ENCODE results near the gene ZNF318.

ZNF318 gene

GRCh38 chr6:43399932-43400487 lies 30.6 kb upstream of the ZNF318 start:
- Histone ChIP-seq H3K4me1 (ENCODE audit: control insufficient read depth in 1 of 2, insufficient read depth in 2 of 2, low read length in 2 of 2) (peaks cover 13 to 15% of the 10 kb centered on the region in 2 experiments), H2BK5ac (ENCODE audit: low read depth, low read length, poor library complexity) (no peak overlapping the region), H3K27me3 (ENCODE audit: insufficient read depth, low read length) (no peaks in the 10 kb centered on the region), H2BK12ac (ENCODE audit: low read length) (peak overlapping the region; percentile 13), H3K79me1 (ENCODE audit: low read length) (peaks cover 12% of the 10 kb centered on the region), H4K8ac (ENCODE audit: low read depth, low read length) (no peak overlapping the region), H3K18ac (ENCODE audit: low read length) (no peak overlapping the region), H2AK5ac (ENCODE audit: low read length) (no peak overlapping the region), H3K9me3 (ENCODE audit: insufficient read depth, low read depth, low read length) (no peaks in the 10 kb centered on the region), H2AFZ (ENCODE audit: insufficient read depth, low read length, poor library complexity) (no peak overlapping the region), H3K4ac (ENCODE audit: low read depth, low read length) (no peak overlapping the region), H4K12ac (ENCODE audit: low read depth, low read length) (no peak overlapping the region), H3K14ac (ENCODE audit: low read length) (no peak overlapping the region), H3K4me3 (ENCODE audit: low read depth, low read length) (no peak overlapping the region), H3K9ac (ENCODE audit: low read length) (no peak overlapping the region), H3K36me3 (ENCODE audit: control insufficient read depth in 1 of 2, insufficient read depth in 2 of 2, low read length in 2 of 2) (no peaks in the 10 kb centered on the region), H3K79me2 (ENCODE audit: control insufficient read depth, insufficient read depth, low read length, poor library complexity) (peaks cover 3% of the 10 kb centered on the region), H3K27ac (ENCODE audit: low read depth, low read length) (no peak overlapping the region), H3K4me2 (ENCODE audit: low read length) (no peak overlapping the region), H3K23ac (ENCODE audit: low read length) (no peak overlapping the region), H2BK120ac (ENCODE audit: insufficient read depth, low read length, poor library complexity) (no peak overlapping the region), H4K91ac (ENCODE audit: low read depth, low read length) (peak overlapping the region; percentile 37)
- no CpG with 5 or more reads among the region's 3 CpGs for WGBS (ENCODE audit: extremely low coverage, insufficient coverage, insufficient read length)
- no peak for DNase-seq

GRCh38 chr6:43396408-43397149 lies 27.1 kb upstream of the ZNF318 start:
- DNase-seq = peak; percentile 59 to 84
- H3K27me3 ChIP-seq (ENCODE audit: insufficient read depth, low read length) = no peaks in the 10 kb centered on the region
- H3K18ac ChIP-seq (ENCODE audit: low read length) = no peak overlapping the region
- H3K4me1 ChIP-seq (ENCODE audit: control insufficient read depth in 1 of 2, insufficient read depth in 2 of 2, low read length in 2 of 2) = peaks cover 22 to 30% of the 10 kb centered on the region in 2 experiments
- peaks cover 26% of the 10 kb centered on the region for H3K79me1 ChIP-seq (ENCODE audit: low read length)
- peaks cover 3% of the 10 kb centered on the region for H3K79me2 ChIP-seq (ENCODE audit: control insufficient read depth, insufficient read depth, low read length, poor library complexity)
- H3K14ac ChIP-seq (ENCODE audit: low read length) = no peak overlapping the region
- no peaks in the 10 kb centered on the region for H3K36me3 ChIP-seq (ENCODE audit: control insufficient read depth in 1 of 2, insufficient read depth in 2 of 2, low read length in 2 of 2)
- peak overlapping the region; percentile 46 for H3K4me2 ChIP-seq (ENCODE audit: low read length)
- no peak overlapping the region for H4K12ac ChIP-seq (ENCODE audit: low read depth, low read length)
- H3K23ac ChIP-seq (ENCODE audit: low read length) = no peak overlapping the region
- H2BK5ac ChIP-seq (ENCODE audit: low read depth, low read length, poor library complexity) = no peak overlapping the region
- H3K4me3 ChIP-seq (ENCODE audit: low read depth, low read length) = no peak overlapping the region
- H4K8ac ChIP-seq (ENCODE audit: low read depth, low read length) = no peak overlapping the region
- peak overlapping the region; percentile 81 for H3K27ac ChIP-seq (ENCODE audit: low read depth, low read length)
- H3K9ac ChIP-seq (ENCODE audit: low read length) = no peak overlapping the region
- no peak overlapping the region for H2AFZ ChIP-seq (ENCODE audit: insufficient read depth, low read length, poor library complexity)
- H3K9me3 ChIP-seq (ENCODE audit: insufficient read depth, low read depth, low read length) = no peaks in the 10 kb centered on the region
- no CpG with 5 or more reads among the region's 6 CpGs for WGBS (ENCODE audit: extremely low coverage, insufficient coverage, insufficient read length)
- no peak overlapping the region for H2BK12ac ChIP-seq (ENCODE audit: low read length)
- H4K91ac ChIP-seq (ENCODE audit: low read depth, low read length) = no peak overlapping the region
- no peak overlapping the region for H3K4ac ChIP-seq (ENCODE audit: low read depth, low read length)
- no peak overlapping the region for H2AK5ac ChIP-seq (ENCODE audit: low read length)
- H2BK120ac ChIP-seq (ENCODE audit: insufficient read depth, low read length, poor library complexity) = no peak overlapping the region

DNA sequence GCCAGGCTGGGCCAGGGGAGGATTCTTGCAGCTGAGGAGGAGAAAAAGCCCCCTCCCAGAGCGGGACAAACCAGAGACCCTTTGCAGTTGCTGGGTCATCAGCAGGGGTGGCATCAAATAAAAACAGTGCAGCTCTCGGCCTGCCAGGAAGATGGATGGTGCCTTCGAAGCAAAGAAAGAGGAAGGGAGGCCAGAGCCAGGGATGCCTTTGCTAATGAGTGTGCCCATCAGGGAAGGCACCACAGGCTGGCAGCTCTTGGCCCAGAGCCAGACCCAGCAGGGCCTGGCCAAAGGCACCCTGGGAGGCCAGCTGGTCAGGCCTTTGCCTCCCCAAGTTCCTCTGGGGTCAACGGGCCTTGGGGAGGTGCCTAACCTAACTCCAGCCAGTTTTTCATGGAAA lies 26.3 kb upstream of the ZNF318 start:
- no peak overlapping the region for H3K23ac ChIP-seq (ENCODE audit: low read length)
- no CpG with 5 or more reads among the region's 4 CpGs for WGBS (ENCODE audit: extremely low coverage, insufficient coverage, insufficient read length)
- peak overlapping the region; percentile 92 for H4K8ac ChIP-seq (ENCODE audit: low read depth, low read length)
- H3K18ac ChIP-seq (ENCODE audit: low read length) = peak overlapping the region; percentile 88
- peak overlapping the region; percentile 52 for H4K12ac ChIP-seq (ENCODE audit: low read depth, low read length)
- peak overlapping the region; percentile 91 for H2AK5ac ChIP-seq (ENCODE audit: low read length)
- no peak for DNase-seq
- H3K9ac ChIP-seq (ENCODE audit: low read length) = no peak overlapping the region
- no peak overlapping the region for H3K4me3 ChIP-seq (ENCODE audit: low read depth, low read length)
- H4K91ac ChIP-seq (ENCODE audit: low read depth, low read length) = peak overlapping the region; percentile 96
- H3K79me1 ChIP-seq (ENCODE audit: low read length) = peaks cover 33% of the 10 kb centered on the region
- peak overlapping the region; percentile 97 for H2BK5ac ChIP-seq (ENCODE audit: low read depth, low read length, poor library complexity)
- H3K4me2 ChIP-seq (ENCODE audit: low read length) = no peak overlapping the region
- H3K36me3 ChIP-seq (ENCODE audit: control insufficient read depth in 1 of 2, insufficient read depth in 2 of 2, low read length in 2 of 2) = no peaks in the 10 kb centered on the region
- H2AFZ ChIP-seq (ENCODE audit: insufficient read depth, low read length, poor library complexity) = peak overlapping the region; percentile 73
- peak overlapping the region; percentile 97 for H3K4ac ChIP-seq (ENCODE audit: low read depth, low read length)
- peak overlapping the region; percentile 90 for H3K14ac ChIP-seq (ENCODE audit: low read length)
- H3K4me1 ChIP-seq (ENCODE audit: control insufficient read depth in 1 of 2, insufficient read depth in 2 of 2, low read length in 2 of 2) = peaks cover 29 to 37% of the 10 kb centered on the region in 2 experiments
- H3K9me3 ChIP-seq (ENCODE audit: insufficient read depth, low read depth, low read length) = no peaks in the 10 kb centered on the region
- peak overlapping the region; percentile 93 for H2BK120ac ChIP-seq (ENCODE audit: insufficient read depth, low read length, poor library complexity)
- peak overlapping the region; percentile 81 for H3K27ac ChIP-seq (ENCODE audit: low read depth, low read length)
- H3K79me2 ChIP-seq (ENCODE audit: control insufficient read depth, insufficient read depth, low read length, poor library complexity) = peaks cover 3% of the 10 kb centered on the region
- H2BK12ac ChIP-seq (ENCODE audit: low read length) = peak overlapping the region; percentile 99
- no peaks in the 10 kb centered on the region for H3K27me3 ChIP-seq (ENCODE audit: insufficient read depth, low read length)

- peak overlapping the region; percentile 27 for H2BK120ac ChIP-seq (ENCODE audit: insufficient read depth, low read length, poor library complexity)
- no peak overlapping the region for H3K4me3 ChIP-seq (ENCODE audit: low read depth, low read length)
- H3K23ac ChIP-seq (ENCODE audit: low read length) = no peak overlapping the region
- H2AK5ac ChIP-seq (ENCODE audit: low read length) = no peak overlapping the region
- H4K12ac ChIP-seq (ENCODE audit: low read depth, low read length) = no peak overlapping the region
- no CpG with 5 or more reads among the region's 4 CpGs for WGBS (ENCODE audit: extremely low coverage, insufficient coverage, insufficient read length)
- H3K9ac ChIP-seq (ENCODE audit: low read length) = no peak overlapping the region
- peaks cover 29 to 40% of the 10 kb centered on the region in 2 experiments for H3K4me1 ChIP-seq (ENCODE audit: control insufficient read depth in 1 of 2, insufficient read depth in 2 of 2, low read length in 2 of 2)
- H4K8ac ChIP-seq (ENCODE audit: low read depth, low read length) = peak overlapping the region; percentile 45
- H3K4ac ChIP-seq (ENCODE audit: low read depth, low read length) = no peak overlapping the region
- H2AFZ ChIP-seq (ENCODE audit: insufficient read depth, low read length, poor library complexity) = no peak overlapping the region
- H2BK12ac ChIP-seq (ENCODE audit: low read length) = peak overlapping the region; percentile 68
- no peak overlapping the region for H3K18ac ChIP-seq (ENCODE audit: low read length)
- peak overlapping the region; percentile 96 for H4K91ac ChIP-seq (ENCODE audit: low read depth, low read length)
- no peak for DNase-seq
- no peak overlapping the region for H2BK5ac ChIP-seq (ENCODE audit: low read depth, low read length, poor library complexity)
- H3K9me3 ChIP-seq (ENCODE audit: insufficient read depth, low read depth, low read length) = no peaks in the 10 kb centered on the region
- H3K27me3 ChIP-seq (ENCODE audit: insufficient read depth, low read length) = no peaks in the 10 kb centered on the region
- peaks cover 34% of the 10 kb centered on the region for H3K79me1 ChIP-seq (ENCODE audit: low read length)
- no peak overlapping the region for H3K4me2 ChIP-seq (ENCODE audit: low read length)
- peaks cover 3% of the 10 kb centered on the region for H3K79me2 ChIP-seq (ENCODE audit: control insufficient read depth, insufficient read depth, low read length, poor library complexity)
- no peak overlapping the region for H3K27ac ChIP-seq (ENCODE audit: low read depth, low read length)
- peak overlapping the region; percentile 20 for H3K14ac ChIP-seq (ENCODE audit: low read length)
- H3K36me3 ChIP-seq (ENCODE audit: control insufficient read depth in 1 of 2, insufficient read depth in 2 of 2, low read length in 2 of 2) = no peaks in the 10 kb centered on the region
Observed at GRCh38 chr6:43394982-43395381, 25.5 kb upstream of the ZNF318 start.
